H9 (cell line): Measurements from ENCODE around the gene VOPP1. TPM values are rescaled to one million over a fixed set of nuclear protein-coding genes. Genes with fewer than 3 reads are reported as not detected.

ENCODE experiments used
- DNase-seq: peaks from one replicate; pipeline ENCODE4 v3.0.0-alpha.2; 2017
- H2AFZ ChIP-seq: one replicate; pipeline ENCODE4 v1.6.1; 2013; ENCODE audit warnings: mild to moderate bottlenecking, low read length, control low read depth, moderate library complexity
- H2AK5ac ChIP-seq: 2 replicates; pipeline ENCODE4 v1.6.1; 2013; ENCODE audit warnings: low read length, control low read depth, mixed read lengths; ENCODE audit not compliant: insufficient read length
- H2BK120ac ChIP-seq: one replicate; pipeline ENCODE4 v1.6.1; 2013; ENCODE audit warnings: low read depth, mild to moderate bottlenecking, low read length, control low read depth, inconsistent platforms; ENCODE audit not compliant: poor library complexity, severe bottlenecking
- H2BK12ac ChIP-seq: 2 replicates; pipeline ENCODE4 v1.6.1; 2013; ENCODE audit warnings: low read length, control low read depth, mixed read lengths, low read depth; ENCODE audit not compliant: insufficient read length
- H2BK15ac ChIP-seq: 2 replicates; pipeline ENCODE4 v1.6.1; 2013; ENCODE audit warnings: low read depth, low read length, control low read depth
- H2BK20ac ChIP-seq: one replicate; pipeline ENCODE4 v1.6.1; 2013; ENCODE audit warnings: low read depth, mild to moderate bottlenecking, low read length, control low read depth, inconsistent platforms; ENCODE audit not compliant: poor library complexity, severe bottlenecking
- H2BK5ac ChIP-seq: 2 replicates; pipeline ENCODE4 v1.6.1; 2013; ENCODE audit warnings: low read length, control low read depth, mixed read lengths; ENCODE audit not compliant: insufficient read length
- H3K14ac ChIP-seq: 2 replicates; pipeline ENCODE4 v1.6.1; 2013; ENCODE audit warnings: low read length, control low read depth; ENCODE audit not compliant: insufficient read depth
- H3K18ac ChIP-seq: 2 replicates; pipeline ENCODE4 v1.6.1; 2013; ENCODE audit warnings: low read depth, mild to moderate bottlenecking, mixed read lengths, low read length, control low read depth; ENCODE audit not compliant: insufficient read length
- H3K23ac ChIP-seq: 2 replicates; pipeline ENCODE4 v1.6.1; 2013; ENCODE audit warnings: low read length, control low read depth, mixed read lengths, low read depth; ENCODE audit not compliant: insufficient read length
- H3K23me2 ChIP-seq: 2 replicates; pipeline ENCODE4 v1.6.1; 2013; ENCODE audit warnings: low read depth, mild to moderate bottlenecking, mixed read lengths, low read length, control low read depth; ENCODE audit not compliant: insufficient read length, poor library complexity, severe bottlenecking
- H3K27ac ChIP-seq: 2 replicates; pipeline ENCODE4 v1.5.1; 2013; ENCODE audit warnings: low read length, control low read depth, mixed read lengths, low read depth; ENCODE audit not compliant: insufficient read length
- H3K27me3 ChIP-seq: 2 replicates; pipeline ENCODE4 v1.6.1; 2013; ENCODE audit warnings: low read length, control low read depth, inconsistent platforms; ENCODE audit not compliant: insufficient read depth
- H3K4ac ChIP-seq: 2 replicates; pipeline ENCODE4 v1.6.1; 2013; ENCODE audit warnings: low read depth, mild to moderate bottlenecking, control low read depth, inconsistent platforms, low read length, moderate library complexity
- H3K4me1 ChIP-seq: 2 replicates; pipeline ENCODE4 v1.6.1; 2013; ENCODE audit warnings: low read length, control low read depth, inconsistent platforms; ENCODE audit not compliant: insufficient read depth
- H3K4me2 ChIP-seq: 2 replicates; pipeline ENCODE4 v1.6.1; 2013; ENCODE audit warnings: low read length, control low read depth, mixed read lengths; ENCODE audit not compliant: insufficient read length, insufficient read depth
- H3K56ac ChIP-seq: 2 replicates; pipeline ENCODE4 v1.6.1; 2013; ENCODE audit warnings: low read depth, mild to moderate bottlenecking, mixed read lengths, low read length, control low read depth; ENCODE audit not compliant: insufficient read length
- H3K79me1 ChIP-seq: 2 replicates; pipeline ENCODE4 v1.6.1; 2013; ENCODE audit warnings: low read depth, mild to moderate bottlenecking, moderate library complexity, low read length, control low read depth, inconsistent platforms; ENCODE audit not compliant: insufficient read depth, poor library complexity, severe bottlenecking
- H3K79me2 ChIP-seq: 2 replicates; pipeline ENCODE4 v1.6.1; 2013; ENCODE audit warnings: low read length, control low read depth, inconsistent platforms; ENCODE audit not compliant: insufficient read depth
- H3K9ac ChIP-seq: 2 replicates; pipeline ENCODE4 v1.6.1; 2013; ENCODE audit warnings: low read length, control low read depth, mixed read lengths; ENCODE audit not compliant: insufficient read length; ENCODE audit errors: extremely low read depth
- H3K9me3 ChIP-seq: one replicate; pipeline ENCODE4 v1.6.1; 2013; ENCODE audit warnings: low read depth, low read length, inconsistent platforms; ENCODE audit not compliant: control insufficient read depth
- H3T11ph ChIP-seq: one replicate; pipeline ENCODE4 v1.6.1; 2013; ENCODE audit warnings: mild to moderate bottlenecking, low read length, control low read depth, inconsistent platforms
- H4K20me1 ChIP-seq: one replicate; pipeline ENCODE4 v1.6.1; 2013; ENCODE audit not compliant: control insufficient read depth, insufficient read length, insufficient read depth
- H4K5ac ChIP-seq: 2 replicates; pipeline ENCODE4 v1.6.1; 2013; ENCODE audit warnings: low read depth, mild to moderate bottlenecking, mixed read lengths, low read length, control low read depth; ENCODE audit not compliant: insufficient read length
- H4K8ac ChIP-seq: replicated peaks from 2 replicates; pipeline ENCODE4 v1.6.1; 2013; ENCODE audit warnings: low read length, control low read depth, mixed read lengths, low read depth; ENCODE audit not compliant: insufficient read length
- H4K91ac ChIP-seq: 2 replicates; pipeline ENCODE4 v1.6.1; 2013; ENCODE audit warnings: low read depth, mild to moderate bottlenecking, moderate library complexity, mixed read lengths, low read length, control low read depth; ENCODE audit not compliant: insufficient read length
- H3K27ac Mint-ChIP-seq, 3 experiments: 2 replicates in 2 of 3; 3 replicates in 1 of 3; pipeline ENCODE4 v1.8.0; 2020 to 2021; ENCODE audit warnings: mixed read lengths in 3 of 3, mild to moderate bottlenecking in 1 of 3, moderate library complexity in 1 of 3
- H3K27me3 Mint-ChIP-seq: 2 replicates; pipeline ENCODE4 v1.8.0; 2021; ENCODE audit warnings: low read depth, mild to moderate bottlenecking, moderate library complexity, mixed read lengths
- H3K36me3 Mint-ChIP-seq, 3 experiments: 2 replicates in 2 of 3; 3 replicates in 1 of 3; pipeline ENCODE4 v1.8.0; 2020 to 2021; ENCODE audit warnings: low read depth in 3 of 3, mixed read lengths in 3 of 3; ENCODE audit not compliant: insufficient read depth in 1 of 3
- H3K4me1 Mint-ChIP-seq, 2 experiments: 2 replicates each; pipeline ENCODE4 v1.8.0; 2020; ENCODE audit warnings: mixed read lengths in 2 of 2
- H3K4me3 Mint-ChIP-seq, 2 experiments: 2 replicates in 1 of 2; 3 replicates in 1 of 2; pipeline ENCODE4 v1.8.0; 2020 to 2021; ENCODE audit warnings: mild to moderate bottlenecking in 2 of 2, mixed read lengths in 2 of 2, moderate library complexity in 1 of 2
- H3K9me3 Mint-ChIP-seq, 2 experiments: 2 replicates in 1 of 2; 3 replicates in 1 of 2; pipeline ENCODE4 v1.8.0; 2020; ENCODE audit warnings: mild to moderate bottlenecking in 2 of 2, mixed read lengths in 2 of 2, moderate library complexity in 1 of 2
- CTCF ChIP-seq: fragments of 200-600 bp; sonication (generic); conservative IDR thresholded peaks from 3 replicates; pipeline ENCODE4 v1.8.0; 2021; ENCODE audit warnings: antibody characterized with exemption, mild to moderate bottlenecking
- WGBS: extraction: QIAGEN DNeasy Blood & Tissue Kit; methylation state at CpG from one replicate; pipeline ENCODE4 v1.1.7; 2013; ENCODE audit warnings: missing lambda C conversion rate, low lambda C conversion rate, mixed read lengths; ENCODE audit not compliant: insufficient read length; ENCODE audit errors: extremely low coverage; 5-methylcytosine and 5-hydroxymethylcytosine counted together
- total RNA-seq: library from RNA; stranded (reverse); gene quantifications from 2 replicates; pipeline ENCODE4 v1.2.1, GENCODE V29; 2021

Gene VOPP1
- total RNA-seq, 1 experiment from 2014 or later: 55.7 TPM

GRCh38 chr7:55493408-55493807 is 78.9 kb downstream of the VOPP1 start:
- Histone ChIP-seq H3K4me2 (no peak overlapping the region), H3K56ac (no peak overlapping the region), H3K23me2 (no peaks in the 10 kb centered on the region), H2AK5ac (no peak overlapping the region), H4K20me1 (no peaks in the 10 kb centered on the region), H3T11ph (no peak overlapping the region), H4K8ac (no peak overlapping the region), H3K27me3 (no peaks in the 10 kb centered on the region), H2BK15ac (no peak overlapping the region), H3K9me3 (no peaks in the 10 kb centered on the region), H3K4ac (no peak overlapping the region), H3K79me1 (no peaks in the 10 kb centered on the region), H3K79me2 (no peaks in the 10 kb centered on the region), H2BK12ac (no peak overlapping the region), H2AFZ (no peak overlapping the region), H2BK120ac (no peak overlapping the region), H3K27ac (no peak overlapping the region), H3K9ac (no peak overlapping the region), H2BK5ac (no peak overlapping the region), H4K91ac (no peak overlapping the region), H3K23ac (no peak overlapping the region), H3K4me1 (no peaks in the 10 kb centered on the region), H2BK20ac (no peak overlapping the region), H3K18ac (no peak overlapping the region), H4K5ac (no peak overlapping the region), H3K14ac (no peak overlapping the region)
- Mint-ChIP-seq H3K36me3 (peaks cover 17 to 56% (median 54%) of the 10 kb centered on the region in 3 experiments), H3K9me3 (no peaks in the 10 kb centered on the region), H3K27ac (no peak overlapping the region; a peak in 1 of 7 replicates), H3K4me1 (peaks cover 2 to 11% of the 10 kb centered on the region in 2 experiments; a peak in 3 of 4 replicates), H3K4me3 (no peak overlapping the region), H3K27me3 (no peaks in the 10 kb centered on the region)
- DNase-seq: no peak
- WGBS: no CpG with 5 or more reads among the region's 7 CpGs
- TF ChIP-seq CTCF: no peak
